Left lobe of liver (tissue), 2 donors: ENCODE results near the gene H1-8. TPM values are rescaled to one million over a fixed set of nuclear protein-coding genes. Genes with fewer than 3 reads are reported as not detected.

Experiments used
- ATAC-seq: fragments of 200-7000 bp; cut with Tn5 transposase; one replicate; pipeline ENCODE4 v1.9.1; 2020; ENCODE audit warnings: mild to moderate bottlenecking, moderate library complexity
- DNase-seq: peaks from one replicate; pipeline ENCODE4 v3.0.0-alpha.2; 2020; ENCODE audit warnings: low spot score
- total RNA-seq: library from RNA; stranded (reverse); gene quantifications from one replicate; pipeline ENCODE4 v1.2.1, GENCODE V29; 2021
- donor health status: DM: no; HTN: no; CAD: no; lungs with moderate emphysema.
- donor health status: DM: no; HTN: yes; CAD: no.

Gene H1-8
- total RNA-seq, 1 donor from 2014 or later: not detected

DNA sequence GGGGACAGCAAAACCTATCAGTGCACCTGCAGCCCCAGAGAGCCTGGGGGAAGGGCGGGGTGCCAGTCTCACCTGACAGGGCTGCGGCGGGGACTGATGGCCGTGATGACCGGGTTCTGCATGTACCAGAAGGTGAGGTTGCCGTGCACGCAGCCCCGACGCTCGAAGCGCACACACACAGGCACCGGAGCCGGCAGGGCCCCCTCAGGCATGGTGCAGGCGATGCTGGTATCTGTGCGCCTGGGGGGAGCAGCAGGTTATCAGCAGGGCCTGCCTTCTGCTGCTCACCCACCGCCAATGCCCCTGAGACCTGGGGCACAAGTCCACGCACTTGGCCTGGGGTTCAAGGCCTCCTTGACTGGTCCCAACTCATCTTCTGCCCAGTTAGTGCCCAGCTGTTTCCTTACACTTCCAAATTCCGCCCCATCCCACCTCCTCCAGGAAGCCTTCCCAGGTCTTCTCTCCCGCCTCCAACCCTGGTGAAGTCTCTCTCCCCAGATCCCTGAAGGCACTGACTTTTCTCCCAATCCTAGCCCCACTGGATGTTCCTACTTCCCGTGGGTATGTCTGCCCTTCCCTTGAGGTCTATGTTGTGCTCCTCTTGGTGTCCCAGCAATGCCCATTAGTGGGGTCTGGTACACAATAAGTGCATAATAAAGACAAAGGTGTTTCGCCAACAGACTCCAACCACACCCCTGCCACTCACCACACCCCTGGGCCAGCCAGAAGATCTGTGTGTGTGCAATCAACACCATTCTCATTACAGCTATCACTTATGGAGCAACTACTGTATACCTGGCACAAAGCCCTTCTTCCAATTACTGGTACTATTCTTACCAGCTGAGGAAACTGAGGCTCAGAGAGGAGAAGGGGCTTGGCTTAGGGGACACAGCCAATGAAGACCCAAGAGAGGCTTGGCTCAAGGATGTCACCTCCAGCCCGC is 28.9 kb downstream of the H1-8 start:
- no peak for ATAC-seq
- no peak for DNase-seq

DNA sequence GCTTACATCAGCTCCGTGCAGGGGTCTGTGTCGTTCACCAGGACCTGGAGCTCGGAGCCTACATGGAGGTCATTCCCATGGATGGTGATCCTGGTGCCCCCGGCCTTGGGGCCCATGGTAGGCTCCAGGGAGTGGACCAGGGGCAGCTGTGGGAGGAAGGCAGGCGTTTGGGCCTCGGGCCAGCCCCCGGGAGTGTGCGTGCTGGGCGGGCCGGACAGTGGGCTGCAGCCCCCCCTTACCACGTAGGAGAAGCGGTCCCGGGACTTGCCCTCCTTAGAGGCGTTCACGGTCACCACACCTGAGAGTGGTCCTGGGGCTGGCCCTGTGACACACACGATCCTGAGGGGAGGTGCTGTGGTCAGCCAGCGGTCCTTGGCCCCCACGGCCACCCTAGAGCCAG is 29.6 kb downstream of the H1-8 start:
- ATAC-seq: no peak
- DNase-seq: no peak

DNA sequence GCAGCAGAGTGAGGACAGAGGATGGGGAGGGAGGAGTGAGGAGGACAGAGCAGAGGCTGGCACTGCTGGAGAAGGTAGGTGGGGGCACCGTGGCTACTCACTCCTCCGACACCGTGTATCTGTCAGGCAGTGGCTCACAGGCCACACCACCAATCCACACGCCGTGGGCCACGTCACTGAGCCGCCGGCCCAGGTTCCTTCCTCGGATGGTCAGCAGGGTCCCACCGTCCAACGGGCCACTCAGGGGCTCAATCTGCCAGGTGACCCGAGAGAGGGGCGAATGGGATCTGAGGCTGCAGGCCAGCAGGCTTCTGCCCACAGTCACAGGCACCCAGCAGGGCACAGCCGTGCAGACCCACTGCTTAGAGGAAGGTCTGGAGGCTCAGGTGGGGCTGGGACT is 30.5 kb downstream of the H1-8 start:
- DNase-seq (no peak), ATAC-seq (no peak)

DNA sequence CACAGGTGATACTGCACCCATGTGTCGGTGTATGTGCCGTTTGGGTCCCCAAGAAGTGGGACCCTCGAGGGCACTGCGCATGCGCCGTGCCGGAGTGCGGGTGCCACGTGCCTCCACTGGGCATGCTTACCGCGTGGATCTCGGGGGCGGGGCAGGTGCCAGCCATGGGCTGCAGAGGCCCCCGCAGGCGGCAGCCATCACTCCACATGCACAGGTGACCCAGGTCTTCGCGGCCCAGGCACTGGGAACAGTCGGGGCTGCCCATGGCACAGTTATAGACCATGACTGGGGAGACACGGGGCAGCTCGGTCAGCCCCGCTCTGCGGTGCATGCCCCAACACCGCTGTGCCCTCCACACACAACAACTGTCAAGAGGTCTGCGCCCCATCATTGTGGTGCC is 31.2 kb downstream of the H1-8 start:
- DNase-seq (no peak), ATAC-seq (no peak)

DNA sequence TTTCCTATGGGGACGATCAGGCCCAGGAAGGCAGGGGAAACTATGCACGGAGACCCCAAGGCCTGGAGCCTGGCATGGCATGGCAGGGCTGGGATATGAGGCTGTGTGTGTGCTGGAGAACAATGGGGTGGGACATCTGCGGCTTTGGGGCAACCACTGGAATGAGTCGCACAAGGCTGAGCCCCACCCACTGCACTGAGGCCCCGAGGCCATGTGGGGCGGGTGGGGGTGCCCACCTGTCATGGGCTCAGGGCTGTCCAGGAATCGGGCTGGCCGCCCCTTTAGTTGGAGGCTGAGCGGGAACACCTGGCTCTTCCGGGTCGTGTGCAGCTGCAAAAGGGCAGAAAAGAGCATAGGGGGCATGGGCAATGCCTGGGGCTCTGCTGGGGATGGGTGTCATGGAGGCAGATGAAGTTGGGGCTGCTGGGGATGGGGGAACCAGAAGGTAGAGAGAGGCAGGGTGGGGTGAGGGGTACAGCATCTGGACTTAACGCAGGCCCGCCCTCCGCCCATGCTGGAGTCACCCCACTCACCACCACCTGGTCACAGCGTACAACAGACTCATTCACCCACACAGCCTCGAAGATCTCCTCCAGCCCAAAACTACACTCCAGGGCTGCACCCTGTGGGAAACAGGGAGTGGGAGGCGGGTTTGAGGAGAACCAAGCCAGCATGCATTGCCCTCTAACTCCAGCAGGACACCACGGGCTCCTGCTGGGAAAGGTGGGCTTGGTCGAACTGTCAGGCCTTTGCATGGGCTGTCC is 32.4 kb downstream of the H1-8 start:
- ATAC-seq: no peak

DNA sequence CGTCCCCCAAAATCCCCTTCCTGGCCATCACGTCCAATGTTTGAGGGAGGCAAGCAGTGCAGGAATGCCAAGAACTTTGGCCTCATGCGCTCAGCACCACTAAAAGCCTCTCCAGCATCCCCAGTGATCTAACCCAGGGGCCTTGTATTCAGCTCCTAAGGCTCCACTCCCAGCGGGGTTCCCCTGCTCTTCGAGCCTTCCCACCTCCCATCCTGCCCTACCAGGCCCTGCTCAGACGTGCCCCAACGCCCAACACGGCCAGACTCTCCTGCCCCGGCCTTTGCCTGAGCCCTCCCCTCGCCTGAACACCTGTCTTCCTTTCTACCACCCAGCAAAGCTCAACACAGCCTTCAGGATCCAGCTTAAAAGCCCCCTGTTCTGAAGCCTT is 33.0 kb downstream of the H1-8 start:
- ATAC-seq (no peak), DNase-seq (no peak)

More for the DNA sequence above, 32.4 kb downstream of the H1-8 start:
- no peak for DNase-seq

DNA sequence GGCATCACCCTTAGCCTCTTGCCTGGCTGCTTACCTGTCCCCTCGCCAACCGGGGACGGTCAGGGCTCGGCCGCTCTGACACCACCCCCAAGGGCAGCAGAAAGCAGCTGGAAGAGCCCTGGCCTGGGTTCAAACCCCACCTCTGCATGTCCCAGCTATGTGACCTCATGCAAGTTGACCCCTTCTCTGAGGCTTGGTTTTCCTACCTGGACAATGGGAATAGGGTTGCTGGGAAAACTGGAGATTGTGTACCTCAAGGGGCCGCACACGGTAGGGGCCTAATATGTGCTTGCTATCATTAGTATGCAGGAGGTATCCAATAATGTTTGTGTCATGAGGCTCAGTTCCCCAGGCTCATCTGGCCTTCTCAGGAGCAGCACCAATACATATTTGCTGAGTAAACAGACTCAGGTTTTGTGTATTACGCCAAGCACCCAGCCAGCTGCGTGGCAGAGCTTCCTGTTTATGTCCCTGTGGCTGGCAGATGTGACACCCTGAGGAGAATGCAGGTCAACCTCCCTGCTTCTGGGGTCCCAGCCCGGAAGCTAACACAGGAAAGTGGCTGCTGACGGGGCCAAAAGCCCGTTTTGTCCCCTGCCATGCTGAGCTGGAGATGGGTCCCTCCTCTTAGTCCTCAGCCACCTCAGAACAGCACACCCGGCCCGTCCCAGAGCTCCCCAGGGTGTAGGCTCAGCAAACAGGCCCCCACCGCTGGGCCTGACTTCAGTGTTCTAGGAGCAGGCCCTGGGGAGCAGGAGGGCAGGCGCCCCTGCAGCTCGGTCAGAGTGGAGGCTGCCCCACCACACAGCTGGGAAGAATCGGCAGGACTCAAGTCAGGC is 33.8 kb downstream of the H1-8 start:
- DNase-seq: peak; percentile 63
- ATAC-seq: peak; percentile 75

DNA sequence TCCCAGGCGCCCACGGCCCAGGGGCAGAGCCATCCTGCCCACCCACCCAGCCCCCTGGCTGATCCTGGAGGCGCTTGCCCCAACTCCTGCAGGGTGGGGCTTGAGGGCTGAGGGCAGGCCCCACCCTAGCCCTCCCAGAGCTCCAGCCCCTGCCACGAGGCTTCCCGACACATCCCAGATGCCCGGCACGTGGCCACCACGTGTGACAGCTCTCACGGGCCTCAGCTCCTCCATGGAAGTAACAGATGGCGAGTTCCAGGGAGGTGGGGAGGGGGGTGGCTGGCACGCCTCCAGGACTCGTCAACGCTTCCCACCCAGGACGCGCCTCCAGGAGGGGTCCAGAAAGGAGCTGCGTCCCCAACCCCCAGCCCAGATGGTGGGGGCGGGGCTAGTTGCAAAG is 34.4 kb downstream of the H1-8 start:
- DNase-seq (no peak), ATAC-seq (peak; percentile 4)

DNA sequence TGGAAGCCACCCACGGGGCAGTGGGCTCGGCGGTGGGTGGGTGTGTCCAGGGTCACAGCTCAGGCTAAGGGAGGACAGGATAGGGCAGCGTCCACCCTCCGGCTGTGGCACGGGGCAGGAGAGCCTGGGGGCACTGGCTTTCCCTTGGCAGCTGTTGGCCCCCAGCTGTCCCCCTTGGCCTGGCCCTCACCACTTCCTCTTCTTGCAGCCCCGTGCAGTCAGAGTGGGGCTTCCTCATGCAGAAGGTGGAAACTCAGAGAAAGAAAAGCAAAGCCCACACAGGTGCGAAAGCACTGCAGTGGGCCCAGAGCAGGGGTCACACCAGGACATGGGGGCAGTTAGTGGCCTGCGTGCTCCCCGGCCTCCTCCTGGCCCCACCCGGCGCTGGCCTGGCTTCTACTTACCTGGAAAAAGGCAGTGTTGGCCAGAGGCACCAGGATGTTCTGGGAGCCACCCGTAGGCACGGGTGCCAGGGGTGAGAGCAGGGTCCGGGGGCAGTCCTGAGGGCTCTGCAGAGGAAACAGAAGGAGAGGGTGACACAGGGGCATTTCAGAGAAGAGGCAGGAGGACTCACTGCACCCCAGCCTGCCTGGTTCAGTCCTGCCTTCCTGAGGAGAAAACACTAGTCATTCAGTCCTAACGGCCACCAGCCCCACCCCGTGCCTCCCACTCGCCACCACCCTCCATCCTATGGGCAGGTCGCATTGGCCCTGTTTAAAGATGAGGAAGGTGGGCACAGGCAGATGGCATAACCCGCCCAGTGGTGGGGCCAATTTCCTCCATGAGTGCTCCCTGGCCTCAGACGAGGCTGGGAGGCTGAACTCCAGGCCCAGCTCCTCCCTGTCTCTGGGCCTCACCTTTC is 35.2 kb downstream of the H1-8 start:
- DNase-seq (no peak), ATAC-seq (peak; percentile 8)

DNA sequence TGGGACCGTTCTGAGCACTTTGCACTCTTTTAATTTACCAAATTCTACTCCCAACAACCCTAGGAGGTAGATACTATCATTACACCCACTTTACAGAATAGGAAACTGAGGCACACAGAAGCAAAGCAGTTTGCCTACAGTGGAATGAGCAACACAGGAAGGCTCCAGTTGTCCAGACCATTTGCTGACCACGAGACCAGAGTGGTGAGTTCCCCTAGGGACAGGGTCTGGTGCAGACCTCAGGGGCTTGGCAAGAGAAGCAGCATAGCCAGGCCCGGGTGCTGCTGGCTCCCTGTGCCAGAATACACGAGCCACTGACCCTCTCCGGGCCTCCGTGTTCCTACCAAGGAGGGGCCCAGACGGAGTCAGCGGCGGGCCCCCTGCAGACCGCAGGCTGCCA is 37.0 kb downstream of the H1-8 start:
- ATAC-seq (no peak), DNase-seq (no peak)

DNA sequence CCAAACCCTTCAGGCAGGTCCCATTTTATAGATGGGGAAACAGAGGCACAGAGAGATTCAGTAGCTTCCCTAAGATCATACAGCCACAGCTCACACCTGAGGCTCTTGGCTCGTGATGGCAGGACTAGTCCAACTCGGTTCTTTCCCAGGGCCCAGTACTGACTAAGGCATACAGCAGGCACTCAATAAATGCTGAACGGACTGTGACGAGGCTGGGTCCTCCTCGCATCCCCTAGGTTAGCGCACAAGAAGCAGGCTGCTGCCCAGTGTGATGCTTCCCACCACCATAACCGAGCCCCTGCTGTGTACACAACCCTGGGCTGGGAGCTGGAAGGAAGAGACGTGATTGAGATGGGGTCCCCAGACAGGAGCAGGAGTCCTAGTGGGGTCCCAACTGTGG is 38.6 kb downstream of the H1-8 start:
- DNase-seq (no peak), ATAC-seq (no peak)

DNA sequence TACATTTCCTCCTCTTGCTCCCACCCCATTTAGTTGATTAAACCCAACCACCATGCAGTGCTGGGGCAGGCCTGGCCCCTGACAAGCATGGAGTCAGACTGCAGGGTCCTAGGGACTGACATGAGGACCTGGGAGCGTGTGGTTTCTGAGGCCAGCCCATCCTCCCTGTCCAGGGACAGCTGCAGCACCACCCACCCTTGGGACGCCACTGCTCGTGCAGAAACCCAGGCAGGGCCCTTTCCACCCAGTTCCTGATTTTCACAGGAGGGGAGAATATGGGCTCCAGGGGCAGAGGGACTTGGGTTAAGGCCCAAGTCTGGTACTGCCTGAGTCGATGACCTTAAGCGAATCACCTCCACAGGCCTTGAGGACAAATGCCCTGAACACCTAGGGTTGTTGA is 39.8 kb downstream of the H1-8 start:
- peak; percentile 3 for ATAC-seq
- DNase-seq: no peak

DNA sequence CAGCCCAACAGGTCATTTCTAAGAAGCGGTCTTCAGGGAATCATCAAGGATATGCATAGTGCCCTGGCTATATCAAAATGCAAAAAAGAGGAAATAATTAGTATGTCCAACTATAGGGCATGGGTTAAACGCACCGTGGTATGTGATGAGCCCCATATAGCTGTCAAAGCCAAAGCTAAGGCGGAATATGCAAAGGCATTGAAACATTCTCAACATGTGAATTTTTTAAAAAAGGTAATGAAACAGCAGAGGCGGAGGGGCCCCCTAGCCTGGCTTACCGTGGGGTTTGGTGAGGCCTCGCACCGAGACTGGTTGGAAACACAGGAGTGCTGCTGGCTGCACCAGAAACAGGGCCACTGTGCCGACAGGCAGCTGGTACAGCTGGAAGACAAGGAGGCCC is 40.3 kb downstream of the H1-8 start:
- ATAC-seq (no peak), DNase-seq (no peak)

DNA sequence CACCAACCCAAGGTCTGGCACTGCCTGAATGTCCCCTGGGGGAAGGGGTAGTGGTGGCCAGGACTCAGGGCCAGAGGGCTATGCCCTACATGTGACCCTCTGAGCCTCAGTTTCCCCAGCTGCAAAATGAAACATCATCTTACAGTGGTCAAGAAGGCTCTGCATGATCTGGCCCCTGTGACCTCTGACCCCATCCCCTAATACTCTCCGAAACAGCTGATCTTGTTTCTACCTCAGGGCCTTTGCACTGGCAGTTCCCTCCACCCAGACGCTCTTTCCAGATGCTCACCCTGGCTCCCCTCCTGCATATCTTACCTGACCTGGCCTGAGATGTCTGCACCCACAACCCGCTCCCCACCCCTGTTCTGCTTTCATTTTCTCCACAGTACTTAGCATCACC is 41.7 kb downstream of the H1-8 start:
- ATAC-seq (no peak), DNase-seq (no peak)

DNA sequence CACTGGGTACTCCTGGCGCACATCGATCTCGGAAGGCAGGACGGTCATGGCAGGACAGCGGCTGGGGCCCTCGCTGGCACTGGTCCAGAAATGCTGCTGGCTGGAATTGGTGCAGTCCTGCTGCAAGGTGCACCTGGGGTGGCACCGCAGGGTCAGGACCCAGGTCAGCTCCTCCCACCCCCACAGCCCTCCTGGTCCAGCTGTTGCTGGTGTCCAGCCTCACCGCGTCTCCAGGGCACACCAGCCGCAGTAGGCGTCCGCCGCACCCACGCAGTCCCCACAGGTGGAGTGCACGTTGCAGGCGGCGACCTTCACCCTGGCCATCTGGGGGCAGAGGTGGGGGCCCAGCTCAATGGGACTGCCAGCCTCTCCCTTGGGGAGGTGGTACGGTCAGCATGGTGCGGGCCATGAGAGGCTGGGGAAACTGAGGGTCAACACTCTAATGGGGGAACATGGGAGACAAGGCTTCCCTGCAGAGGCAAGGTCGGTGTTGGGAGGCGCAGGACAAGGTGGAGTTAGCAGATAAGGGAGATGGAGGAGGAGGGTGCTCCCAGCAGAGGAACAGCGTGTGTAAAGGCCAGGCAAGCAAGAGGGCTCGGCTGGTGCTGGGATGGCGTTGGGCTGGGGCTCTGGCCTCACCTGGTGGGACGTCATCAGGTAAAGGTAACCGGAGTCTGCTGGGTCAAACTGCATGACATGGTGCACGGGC is 43.1 kb downstream of the H1-8 start:
- no peak for DNase-seq

DNA sequence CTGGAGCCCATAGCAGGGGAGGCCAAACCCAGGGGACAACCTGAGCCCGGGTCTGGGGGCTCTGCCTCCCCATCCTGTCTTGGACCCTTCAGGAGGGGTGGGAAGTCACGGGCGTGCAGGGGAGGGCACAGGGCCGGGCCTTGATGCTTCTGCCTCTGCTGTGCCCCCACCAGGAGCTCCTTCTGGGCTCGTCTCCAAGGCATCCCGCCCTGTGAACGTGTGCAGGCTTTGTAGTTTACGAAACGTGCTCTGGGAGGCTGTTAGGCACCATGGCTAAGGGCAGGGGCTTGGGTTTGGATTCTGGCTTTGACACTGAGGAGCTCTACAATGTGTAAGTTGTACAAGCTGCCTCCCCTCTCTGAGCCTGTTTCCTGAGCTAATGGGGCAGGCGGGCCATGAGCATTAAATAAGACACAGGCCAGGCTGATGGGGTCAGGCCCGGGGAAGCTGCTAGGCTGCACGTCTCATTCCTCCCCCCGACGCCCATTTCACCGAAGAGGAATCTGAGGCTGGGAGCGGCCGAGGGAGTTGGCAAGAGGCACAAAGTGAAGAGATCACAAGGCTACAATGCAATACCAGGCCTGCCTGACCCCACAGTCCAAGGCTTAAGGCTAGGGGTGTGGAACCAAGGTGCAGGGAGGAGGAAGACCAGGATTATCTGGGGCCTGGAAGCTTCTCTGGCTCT is 43.9 kb downstream of the H1-8 start:
- ATAC-seq: peak; percentile 31

More for the DNA sequence above, 43.1 kb downstream of the H1-8 start:
- no peak for ATAC-seq

DNA sequence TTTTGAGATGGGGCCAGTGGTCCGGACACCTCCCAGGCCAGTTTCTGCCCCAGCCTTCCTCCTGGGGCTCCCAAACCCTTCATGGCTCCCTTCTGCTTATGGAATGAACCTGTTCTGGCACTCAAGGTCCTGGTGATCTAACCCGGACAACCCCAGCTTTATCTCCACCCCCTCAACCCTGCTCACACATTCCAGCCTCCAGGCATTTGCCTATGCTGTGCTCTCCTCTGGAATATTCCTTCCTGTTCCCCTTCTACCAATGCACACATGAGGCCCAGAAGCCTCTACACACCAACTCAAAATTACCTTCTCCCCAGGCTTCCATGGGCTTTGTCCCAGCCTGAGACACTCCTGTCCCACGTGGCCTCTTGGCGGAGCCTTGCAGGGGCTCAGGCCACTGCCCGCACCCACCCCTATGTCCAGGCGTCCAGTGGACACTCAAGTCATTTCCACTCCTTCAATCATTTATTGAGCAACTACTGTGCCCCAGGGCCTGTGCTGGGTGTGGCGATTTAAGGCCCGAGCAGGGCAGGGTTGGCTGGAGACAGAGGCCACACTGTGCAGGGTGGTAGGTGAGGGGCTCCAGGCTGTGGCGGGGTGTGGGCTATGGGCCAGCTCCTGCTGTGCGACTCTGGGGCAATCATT is 44.7 kb downstream of the H1-8 start:
- DNase-seq (no peak), ATAC-seq (no peak)

More for the DNA sequence above, 43.9 kb downstream of the H1-8 start:
- DNase-seq: no peak

DNA sequence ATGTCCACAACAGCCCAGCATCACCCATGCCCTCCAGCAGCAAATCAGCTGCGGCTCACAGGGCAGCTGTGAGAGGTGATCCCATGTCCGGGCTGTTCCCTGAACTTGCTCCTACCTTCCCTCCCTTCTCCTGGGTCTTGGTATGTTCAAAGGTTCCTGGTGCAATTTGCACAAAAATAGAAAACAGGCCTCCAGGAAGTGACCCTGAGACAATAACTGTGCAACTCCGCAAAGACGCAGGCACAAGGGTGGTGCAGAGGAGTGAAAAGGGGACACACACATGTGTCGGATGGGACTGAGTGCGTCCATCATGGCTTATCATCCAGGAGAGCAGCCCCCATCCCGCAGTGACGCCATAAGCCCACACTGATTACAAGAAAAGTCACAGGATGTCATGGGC is 47.2 kb downstream of the H1-8 start:
- ATAC-seq: no peak
- no peak for DNase-seq
